Activated T-helper 1 cell treated with anti-CD3 and anti-CD28 coated beads, Interleukin-12 subunit alpha, Interleukin-12 subunit beta, Interleukin-2, Interleukin-4 antibody, amounts not matched to agents 30 ng/mL and 10 ng/mL and 1 ng/mL, durations not matched to agents 14 hours and 24 hours and 36 hours (primary cell): ENCODE data around the gene SLX4IP. TPM values are rescaled to one million over a fixed set of nuclear protein-coding genes. Genes with fewer than 3 reads are reported as not detected.
A peak's percentile ranks its signal among the peaks of the same experiment; 100 is the strongest.
"Not testable (repeated sequence)": the region's sequence is repeated elsewhere in the genome, so short reads cannot be mapped to it uniquely, and the experiment has no call there.

ENCODE experiments used
- DNase-seq: peaks from one replicate; pipeline ENCODE4 v3.0.0; 2021; ENCODE audit warnings: low spot score
- H3K27ac Mint-ChIP-seq: one replicate; pipeline ENCODE4 v1.8.0; 2021; ENCODE audit warnings: mild to moderate bottlenecking, mixed read lengths
- H3K27me3 Mint-ChIP-seq: one replicate; pipeline ENCODE4 v1.8.0; 2022; ENCODE audit warnings: mild to moderate bottlenecking, moderate library complexity, mixed read lengths; ENCODE audit not compliant: insufficient read depth
- H3K36me3 Mint-ChIP-seq: one replicate; pipeline ENCODE4 v1.8.0; 2021; ENCODE audit warnings: low read depth, mixed read lengths
- H3K4me1 Mint-ChIP-seq: one replicate; pipeline ENCODE4 v1.8.0; 2021; ENCODE audit warnings: low read depth, mixed read lengths
- H3K4me3 Mint-ChIP-seq: one replicate; pipeline ENCODE4 v1.8.0; 2021; ENCODE audit warnings: mild to moderate bottlenecking, moderate library complexity, mixed read lengths
- H3K9me3 Mint-ChIP-seq: one replicate; pipeline ENCODE4 v1.8.0; 2021; ENCODE audit warnings: mixed read lengths
- intact Hi-C: fragments of 100-400 bp; cut with micrococcal nuclease; formaldehyde crosslinking; loops from one replicate; pipeline ENCODE4 v1.15.1; 2024
- total RNA-seq: library from RNA; stranded (reverse); gene quantifications from 2 replicates; pipeline ENCODE4 v1.2.3, GENCODE V29; 2022

SLX4IP gene
- total RNA-seq, 1 donor from 2014 or later, result 5.0 TPM

GRCh38 chr20:10411673-10412072 lies 23.4 kb upstream of the SLX4IP start:
- peaks cover 7% of the 10 kb centered on the region for H3K36me3 Mint-ChIP-seq
- no peaks in the 10 kb centered on the region for H3K4me1 Mint-ChIP-seq
- no peaks in the 10 kb centered on the region for H3K27me3 Mint-ChIP-seq
- H3K9me3 Mint-ChIP-seq, result no peaks in the 10 kb centered on the region
- no peak for DNase-seq
- H3K4me3 Mint-ChIP-seq, result no peak overlapping the region
- intact Hi-C loops, result no loop called here
- H3K27ac Mint-ChIP-seq, result no peak overlapping the region

GRCh38 chr20:10412591-10413408 lies 22.3 kb upstream of the SLX4IP start:
- no peaks in the 10 kb centered on the region for H3K4me1 Mint-ChIP-seq
- no peak for DNase-seq
- H3K36me3 Mint-ChIP-seq, result peaks cover 7% of the 10 kb centered on the region
- H3K9me3 Mint-ChIP-seq, result no peaks in the 10 kb centered on the region
- no peaks in the 10 kb centered on the region for H3K27me3 Mint-ChIP-seq
- intact Hi-C loops, result no loop called here
- no peak overlapping the region for H3K4me3 Mint-ChIP-seq
- no peak overlapping the region for H3K27ac Mint-ChIP-seq

- no peaks in the 10 kb centered on the region for H3K27me3 Mint-ChIP-seq
- DNase-seq, result no peak
- H3K36me3 Mint-ChIP-seq, result peaks cover 7% of the 10 kb centered on the region
- no peaks in the 10 kb centered on the region for H3K9me3 Mint-ChIP-seq
- H3K4me3 Mint-ChIP-seq, result no peak overlapping the region
- H3K27ac Mint-ChIP-seq, result no peak overlapping the region
- no peaks in the 10 kb centered on the region for H3K4me1 Mint-ChIP-seq
- intact Hi-C loops, result no loop called here
Observed at GRCh38 chr20:10415013-10415650, 20.0 kb upstream of the SLX4IP start.

DNA sequence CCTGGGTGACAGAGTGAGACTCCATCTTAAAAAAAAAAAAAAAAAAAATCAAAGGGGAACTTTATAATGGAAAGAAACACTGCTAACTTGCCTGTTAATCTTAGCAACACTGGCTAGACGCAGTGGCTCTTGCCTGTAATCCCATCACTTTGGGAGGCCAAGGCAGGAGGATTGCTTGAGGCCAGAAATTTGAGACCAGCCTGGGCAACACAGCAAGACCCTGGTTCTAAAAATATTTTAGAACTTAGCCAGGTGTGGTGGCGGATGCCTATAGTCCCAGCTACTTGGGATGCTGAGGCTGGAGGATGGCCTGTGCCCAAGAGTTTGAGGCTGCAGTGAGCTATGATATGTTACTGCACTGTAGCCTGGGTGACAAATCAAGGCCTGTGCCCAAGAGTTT lies 17.9 kb upstream of the SLX4IP start:
- H3K9me3 Mint-ChIP-seq, H3K27ac Mint-ChIP-seq, intact Hi-C loops, DNase-seq, H3K36me3 Mint-ChIP-seq, H3K4me1 Mint-ChIP-seq, H3K27me3 Mint-ChIP-seq, H3K4me3 Mint-ChIP-seq: not testable (repeated sequence)

GRCh38 chr20:10419550-10420133 lies 15.5 kb upstream of the SLX4IP start:
- no peak overlapping the region for H3K4me3 Mint-ChIP-seq
- no peaks in the 10 kb centered on the region for H3K9me3 Mint-ChIP-seq
- H3K4me1 Mint-ChIP-seq, result no peaks in the 10 kb centered on the region
- H3K36me3 Mint-ChIP-seq, result peaks cover 7% of the 10 kb centered on the region
- H3K27ac Mint-ChIP-seq, result no peak overlapping the region
- DNase-seq, result no peak
- intact Hi-C loops, result no loop called here
- no peaks in the 10 kb centered on the region for H3K27me3 Mint-ChIP-seq

- Mint-ChIP-seq H3K4me3 (no peak overlapping the region), H3K36me3 (peaks cover 4% of the 10 kb centered on the region), H3K4me1 (peaks cover under 1% of the 10 kb centered on the region), H3K27me3 (no peaks in the 10 kb centered on the region), H3K27ac (no peak overlapping the region), H3K9me3 (no peaks in the 10 kb centered on the region)
- intact Hi-C loops, result no loop called here
- no peak for DNase-seq
Observed at GRCh38 chr20:10423735-10424134, 11.4 kb upstream of the SLX4IP start.

GRCh38 chr20:10427060-10427692 lies 7.9 kb upstream of the SLX4IP start:
- Mint-ChIP-seq H3K27ac (no peak overlapping the region), H3K9me3 (no peaks in the 10 kb centered on the region), H3K4me3 (no peak overlapping the region), H3K4me1 (peaks cover 10% of the 10 kb centered on the region), H3K27me3 (no peaks in the 10 kb centered on the region), H3K36me3 (no peaks in the 10 kb centered on the region)
- DNase-seq, result no peak
- intact Hi-C loops, result loop anchor here (1.0 to 5.0 kb wide), 3 partner anchors 111 to 810 kb away; no protein-coding TSS in a partner anchor

- no peak for DNase-seq
- Mint-ChIP-seq H3K27ac (no peak overlapping the region), H3K4me3 (no peak overlapping the region), H3K27me3 (no peaks in the 10 kb centered on the region), H3K9me3 (no peaks in the 10 kb centered on the region), H3K4me1 (peaks cover 10% of the 10 kb centered on the region), H3K36me3 (no peaks in the 10 kb centered on the region)
- intact Hi-C loops, result loop anchor here (5.0 kb wide), 1 partner anchor 811 kb away; no protein-coding TSS in a partner anchor
Observed at GRCh38 chr20:10428008-10428407, 7.1 kb upstream of the SLX4IP start.

DNA sequence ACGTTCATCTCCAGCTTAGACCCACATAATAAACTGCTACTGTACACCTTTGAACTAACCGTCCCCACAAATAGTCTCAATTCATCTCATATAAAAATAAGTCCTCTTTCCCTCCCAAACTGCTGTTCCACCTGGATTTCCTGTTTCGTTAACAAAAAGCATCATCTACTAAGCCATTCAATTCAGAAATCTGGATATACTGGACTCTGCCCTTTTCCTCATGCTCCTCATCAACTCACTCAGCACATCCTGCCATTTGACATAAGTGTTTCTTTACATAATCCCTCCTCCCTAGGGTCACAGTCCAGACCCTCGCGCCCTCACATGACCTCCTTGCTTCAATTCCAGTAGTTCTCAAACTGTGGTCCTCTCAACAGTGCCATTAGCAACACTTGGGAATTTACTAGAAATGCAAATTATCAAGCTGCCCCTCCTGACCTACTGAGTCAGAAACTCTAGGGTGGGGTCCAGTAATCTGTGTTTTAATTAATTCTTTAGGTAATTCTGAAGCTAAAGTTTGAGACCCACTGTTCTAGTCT lies 5.6 kb upstream of the SLX4IP start:
- H3K27ac Mint-ChIP-seq, result no peak overlapping the region
- H3K9me3 Mint-ChIP-seq, result no peaks in the 10 kb centered on the region
- H3K4me3 Mint-ChIP-seq, result no peak overlapping the region
- intact Hi-C loops, result loop anchor here (5.0 kb wide), 1 partner anchor 812 kb away; no protein-coding TSS in a partner anchor
- no peaks in the 10 kb centered on the region for H3K36me3 Mint-ChIP-seq
- H3K27me3 Mint-ChIP-seq, result no peaks in the 10 kb centered on the region
- H3K4me1 Mint-ChIP-seq, result peaks cover 10% of the 10 kb centered on the region
- no peak for DNase-seq

DNA sequence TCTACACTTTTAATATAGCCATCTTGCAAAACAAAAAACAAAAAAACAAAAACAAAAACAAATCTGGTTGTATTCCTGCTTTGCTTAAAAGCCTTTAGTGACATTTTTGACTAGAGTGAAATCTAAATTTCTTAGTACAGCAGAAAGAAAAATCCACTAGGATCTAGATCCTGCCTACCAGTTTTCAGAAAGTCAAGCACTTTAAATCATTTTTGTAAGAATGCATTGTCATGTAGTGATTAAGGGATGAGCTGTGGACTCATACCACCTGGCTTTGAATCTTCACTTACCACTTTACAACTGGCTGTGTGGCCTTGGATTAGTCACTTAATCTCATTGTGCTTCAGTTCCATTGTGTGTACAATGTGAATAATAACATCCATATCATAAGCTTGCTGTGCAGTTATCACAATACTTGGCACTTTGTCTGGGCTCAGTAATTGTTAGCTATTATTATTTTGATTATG lies 5.1 kb upstream of the SLX4IP start:
- DNase-seq, result no peak

GRCh38 chr20:10430704-10431103 lies 4.4 kb upstream of the SLX4IP start:
- H3K27me3 Mint-ChIP-seq, result no peaks in the 10 kb centered on the region
- peak overlapping the region; percentile 13 for H3K4me3 Mint-ChIP-seq
- no peak for DNase-seq
- peaks cover 18% of the 10 kb centered on the region for H3K4me1 Mint-ChIP-seq
- H3K27ac Mint-ChIP-seq, result no peak overlapping the region
- intact Hi-C loops, result loop anchor here (5.0 kb wide), 1 partner anchor 1462 kb away; no protein-coding TSS in a partner anchor
- H3K36me3 Mint-ChIP-seq, result no peaks in the 10 kb centered on the region
- no peaks in the 10 kb centered on the region for H3K9me3 Mint-ChIP-seq

More for the DNA sequence above, 5.1 kb upstream of the SLX4IP start:
- Mint-ChIP-seq H3K4me3 (no peak overlapping the region), H3K36me3 (no peaks in the 10 kb centered on the region), H3K9me3 (no peaks in the 10 kb centered on the region), H3K27me3 (no peaks in the 10 kb centered on the region), H3K27ac (no peak overlapping the region), H3K4me1 (peaks cover 11% of the 10 kb centered on the region)
- intact Hi-C loops, result loop anchor here (5.0 kb wide), 2 partner anchors 813 to 1462 kb away; no protein-coding TSS in a partner anchor

DNA sequence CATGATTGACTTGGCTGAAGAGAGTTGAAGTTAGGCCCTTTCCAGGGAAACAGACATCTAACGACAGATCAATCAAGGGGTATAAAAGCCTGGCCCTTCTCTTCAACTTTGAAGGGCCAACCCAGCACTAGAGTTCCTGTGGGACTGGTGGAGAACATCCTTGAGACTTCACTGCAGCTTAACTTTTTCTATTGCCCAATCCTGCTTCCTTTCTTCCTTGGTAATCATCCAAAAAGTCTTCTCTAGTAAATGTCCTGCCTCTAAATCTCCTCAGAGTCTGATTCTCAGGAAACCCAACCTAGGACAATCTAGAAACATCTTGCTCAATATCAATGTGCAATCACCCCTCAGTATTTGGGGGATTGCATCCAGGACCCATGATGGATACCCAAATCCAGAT lies 3.0 kb upstream of the SLX4IP start:
- H3K27ac Mint-ChIP-seq, result no peak overlapping the region
- intact Hi-C loops, result loop anchor here (5.0 kb wide), 1 partner anchor 1460 kb away; no protein-coding TSS in a partner anchor

More for the DNA sequence above, 3.0 kb upstream of the SLX4IP start:
- Mint-ChIP-seq H3K9me3 (no peaks in the 10 kb centered on the region), H3K4me1 (peaks cover 23% of the 10 kb centered on the region), H3K4me3 (peak overlapping the region; percentile 17), H3K36me3 (no peaks in the 10 kb centered on the region), H3K27me3 (no peaks in the 10 kb centered on the region)
- no peak for DNase-seq
